GM12878 (cell line): ENCODE data around the gene ARMC9. TPM values are rescaled to one million over a fixed set of nuclear protein-coding genes. Genes with fewer than 3 reads are reported as not detected.

ENCODE experiments used
- ATAC-seq: fragments of 200-7000 bp; cut with Tn5 transposase; 3 replicates; pipeline ENCODE4 v1.9.1; 2020; ENCODE audit warnings: mild to moderate bottlenecking, moderate library complexity
- BruUV-seq: library from RNA; stranded (reverse); fragments of 400-500 nt; replicated peaks from 2 replicates; lab custom pipeline; 2021; lab: Mats Ljungman, UMichigan
- CTCF ChIA-PET: fragments of 300-600 bp; sonication (Branson Sonifier 250); formaldehyde crosslinking; extraction: SDS; loops from one replicate; lab custom pipeline; 2021; ENCODE audit warnings: inconsistent platforms; lab: Yijun Ruan, JAX
- POLR2A ChIA-PET: fragments of 350-600 bp; formaldehyde crosslinking; extraction: SDS; loops from one replicate; lab custom pipeline; 2021; ENCODE audit warnings: inconsistent platforms; lab: Charles Lee
- RAD21 ChIA-PET: fragments of 300-600 bp; sonication (Branson Sonifier 250); formaldehyde crosslinking; loops from one replicate; lab custom pipeline; 2023; ENCODE audit warnings: antibody characterized with exemption; ENCODE audit not compliant: unreplicated experiment; lab: Charles Lee
- SMC1A ChIA-PET: fragments of 300-600 bp; sonication (Branson Sonifier 250); formaldehyde crosslinking; loops from one replicate; lab custom pipeline; 2023; ENCODE audit not compliant: unreplicated experiment, uncharacterized antibody; lab: Charles Lee
- DNase-seq: peaks from one replicate; pipeline ENCODE4 v3.0.0-alpha.2; 2011; ENCODE audit warnings: low read depth, low spot score
- FAIRE-seq: peaks from 3 replicates; lab custom pipeline; 2011; peaks lifted over from hg19 to GRCh38; lab: Jason Lieb, UNC
- H2AFZ ChIP-seq: 2 replicates; pipeline ENCODE4 v1.6.0; 2011; ENCODE audit warnings: low read depth, low read length, control low read depth; ENCODE audit not compliant: control insufficient read depth
- H3K27ac ChIP-seq: 2 replicates; pipeline ENCODE4 v1.5.1; 2011; ENCODE audit warnings: control low read depth; ENCODE audit not compliant: control insufficient read depth, insufficient read depth
- H3K27me3 ChIP-seq, 2 experiments: replicated peaks in 1 of 2; 2 replicates each; pipeline versions ENCODE4 v1.6.0 to v1.6.1; 2011; ENCODE audit warnings: low read length in 1 of 2; ENCODE audit not compliant: control insufficient read depth in 2 of 2, insufficient read depth in 2 of 2
- H3K36me3 ChIP-seq, 2 experiments: 2 replicates each; pipeline ENCODE4 v1.5.1; 2011; ENCODE audit warnings: low read length in 1 of 2; ENCODE audit not compliant: control insufficient read depth in 2 of 2, insufficient read depth in 2 of 2
- H3K4me1 ChIP-seq: 2 replicates; pipeline ENCODE4 v1.6.1; 2011; ENCODE audit warnings: mild to moderate bottlenecking, low read length, moderate library complexity, mixed read lengths; ENCODE audit not compliant: control insufficient read depth, insufficient read depth
- H3K4me2 ChIP-seq: 2 replicates; pipeline ENCODE4 v1.6.0; 2011; ENCODE audit warnings: control low read depth; ENCODE audit not compliant: control insufficient read depth, insufficient read depth
- H3K4me3 ChIP-seq: fragments of 200-600 bp; sonication (generic); 2 replicates; pipeline ENCODE4 v1.5.1; 2016
- H3K79me2 ChIP-seq: 2 replicates; pipeline ENCODE4 v1.6.0; 2011; ENCODE audit warnings: low read length; ENCODE audit not compliant: control insufficient read depth, insufficient read depth
- H3K9ac ChIP-seq: 2 replicates; pipeline ENCODE4 v1.8.0; 2011; ENCODE audit warnings: low read length, control low read depth, mixed read lengths; ENCODE audit not compliant: control insufficient read depth, insufficient read depth
- H3K9me3 ChIP-seq: replicated peaks from 3 replicates; pipeline ENCODE4 v1.5.1; 2011; ENCODE audit warnings: mild to moderate bottlenecking, low read length; ENCODE audit not compliant: control insufficient read depth, insufficient read depth
- H4K20me1 ChIP-seq: 2 replicates; pipeline ENCODE4 v1.6.0; 2011; ENCODE audit not compliant: control insufficient read depth, insufficient read depth
- ATF7 ChIP-seq: fragments of 450-650 bp; IDR thresholded peaks from 2 replicates; pipeline ENCODE4 v1.6.1; 2016; ENCODE audit warnings: low read depth, mild to moderate bottlenecking
- BCL3 ChIP-seq: IDR thresholded peaks from 2 replicates; pipeline ENCODE4 v1.6.1; 2011; ENCODE audit warnings: borderline replicate concordance, low read depth, mild to moderate bottlenecking, moderate library complexity, low read length; ENCODE audit not compliant: insufficient read depth, poor library complexity, severe bottlenecking
- BHLHE40 ChIP-seq, 2 experiments: fragments of 450-650 bp in 1 of 2; IDR thresholded peaks; 2 replicates each; pipeline ENCODE4 v1.6.1; 2011 to 2017; ENCODE audit warnings: low read depth in 2 of 2, borderline replicate concordance in 1 of 2, improper control_type of control experiment in 1 of 2, low read length in 1 of 2, mild to moderate bottlenecking in 1 of 2
- HDGF ChIP-seq: fragments of 450-650 bp; IDR thresholded peaks from 2 replicates; pipeline ENCODE4 v1.6.1; 2016; ENCODE audit warnings: antibody characterized with exemption
- KDM1A ChIP-seq: fragments of 200-600 bp; sonication (generic); IDR thresholded peaks from 2 replicates; pipeline ENCODE4 v1.6.1; 2016; ENCODE audit warnings: borderline replicate concordance
- NFIC ChIP-seq: IDR thresholded peaks from 2 replicates; pipeline ENCODE4 v1.6.1; 2012; ENCODE audit warnings: low read depth, mild to moderate bottlenecking, inconsistent platforms, low read length, moderate library complexity
- NR2C2 ChIP-seq: IDR thresholded peaks from 2 replicates; pipeline ENCODE4 v1.6.1; 2011; ENCODE audit warnings: borderline replicate concordance, low read depth; ENCODE audit not compliant: control insufficient read depth, insufficient read length
- POU2F2 ChIP-seq: IDR thresholded peaks from 3 replicates; pipeline ENCODE4 v1.6.1; 2011; ENCODE audit warnings: low read depth, mild to moderate bottlenecking, low read length, borderline replicate concordance
- RBBP5 ChIP-seq: fragments of 200-600 bp; sonication (generic); conservative IDR thresholded peaks from 2 replicates; pipeline ENCODE4 v1.6.1; 2016
- SP1 ChIP-seq: IDR thresholded peaks from one replicate; pipeline ENCODE4 v1.6.1; 2011; ENCODE audit warnings: low read depth, low read length
- SPI1 ChIP-seq: IDR thresholded peaks from 2 replicates; pipeline ENCODE4 v1.6.1; 2011; ENCODE audit warnings: low read depth, mild to moderate bottlenecking, low read length, moderate library complexity, borderline replicate concordance; ENCODE audit not compliant: insufficient read depth
- TCF12 ChIP-seq: IDR thresholded peaks from 2 replicates; pipeline ENCODE4 v1.6.1; 2011; ENCODE audit warnings: low read depth, mild to moderate bottlenecking, low read length
- WRNIP1 ChIP-seq: IDR thresholded peaks from 2 replicates; pipeline ENCODE4 v1.6.1; 2011; ENCODE audit warnings: low read depth, low read length, improper control_type of control experiment, borderline replicate concordance
- ZBTB33 ChIP-seq: fragments of 450-650 bp; IDR thresholded peaks from 2 replicates; pipeline ENCODE4 v1.6.1; 2017; ENCODE audit warnings: mild to moderate bottlenecking
- ZBTB40 ChIP-seq: fragments of 450-650 bp; IDR thresholded peaks from 2 replicates; pipeline ENCODE4 v1.6.1; 2016; ENCODE audit warnings: mild to moderate bottlenecking, moderate library complexity, borderline replicate concordance
- ZNF274 ChIP-seq: IDR thresholded peaks from one replicate; pipeline ENCODE4 v1.8.0; 2011; ENCODE audit not compliant: insufficient read length, insufficient read depth
- WGBS: methylation state at CpG from one replicate; pipeline ENCODE4 v1.1.6; 2016; ENCODE audit warnings: low lambda C conversion rate; ENCODE audit not compliant: insufficient replicate concordance, insufficient coverage; ENCODE audit errors: missing lambda C conversion rate; 5-methylcytosine and 5-hydroxymethylcytosine counted together
- in situ Hi-C: fragments of 300-500 bp; cut with MboI; formaldehyde crosslinking; loops from 9 replicates; pipeline ENCODE4 v1.14.3; 2018; ENCODE audit warnings: mixed read lengths
- intact Hi-C: fragments of 100-400 bp; cut with micrococcal nuclease; formaldehyde crosslinking; loops from one replicate; pipeline ENCODE4 v1.14.2; 2022; ENCODE audit not compliant: unreplicated experiment
- polyA plus RNA-seq, 11 experiments: library from polyadenylated mRNA; depleted of rRNA in 4 of 11; unstranded in 6 of 11; stranded (reverse) in 5 of 11; fragments of >200 nt; fragmentation: Nextera tagmentation in 4 of 11; fragmentation: Illumina TruSeq in 1 of 11; extraction: Ambion mirVana in 4 of 11; extraction: Trizol in 1 of 11; gene quantifications; 1 replicate in 1 of 11; 2 replicates in 10 of 11; pipeline versions ENCODE4 v1.2.1 to v1.2.3, GENCODE V29; 2011 to 2016; ENCODE audit warnings: inconsistent platforms in 2 of 11, missing spikeins in 2 of 11, low read depth in 1 of 11
- total RNA-seq, 4 experiments: library from RNA; depleted of rRNA in 3 of 4; stranded (reverse); fragments of >200 nt in 3 of 4; fragmentation: Illumina TruSeq in 1 of 4; extraction: Trizol in 1 of 4; gene quantifications; 2 replicates each; pipeline versions ENCODE4 v1.2.1 to v1.2.3, GENCODE V29; 2013 to 2021

ARMC9 gene
- total and polyA plus RNA-seq, 10 of the 15 experiments (the other 5 are each of a cell fraction or from before 2014, with no cell fraction given), result 3.8 to 21.8 (median 10.4) TPM

- TF ChIP-seq ZBTB40 (no peak), TCF12 (no peak), ATF7 (no peak), NR2C2 (no peak), SPI1 (no peak), KDM1A (no peak), WRNIP1 (no peak), POU2F2 (no peak)
These were observed 9.8 kb upstream of the ARMC9 start (continued) for GRCh38 chr2:231188506-231189170.

- H3K27me3 ChIP-seq, result no peaks in the 10 kb centered on the region
- no peaks in the 10 kb centered on the region for H3K9me3 ChIP-seq
- ATAC-seq, result no peak
- POLR2A ChIA-PET, result interaction anchor here (0.6 kb wide), 1 partner anchor 11 kb away, joined by 4 read pairs; no protein-coding TSS in a partner anchor
- H4K20me1 ChIP-seq, result no peaks in the 10 kb centered on the region
- intact Hi-C loops (no loop called here), in situ Hi-C loops (no loop called here)
- no peaks in the 10 kb centered on the region for H3K79me2 ChIP-seq
- H3K36me3 ChIP-seq, result no peaks in the 10 kb centered on the region
- no peak overlapping the region for H3K27ac ChIP-seq
- 84% methylated on average over 8 of the region's 8 CpGs for WGBS
- no TSS peak for BruUV-seq
- H3K4me3 ChIP-seq, result no peak overlapping the region
- no peaks in the 10 kb centered on the region for H3K4me1 ChIP-seq
- RAD21 ChIA-PET, result interaction anchor here (0.9 to 1.1 kb wide), 2 partner anchors 8 to 275 kb away, joined by 3 read pairs; partner anchors contain the start of gene NCL
- no peak overlapping the region for H3K9ac ChIP-seq
- H2AFZ ChIP-seq, result no peak overlapping the region
- CTCF ChIA-PET, result interaction anchor here (0.9 to 1.0 kb wide), 2 partner anchors 9 to 85 kb away, joined by 3 to 4 read pairs; no protein-coding TSS in a partner anchor
- no peak overlapping the region for H3K4me2 ChIP-seq
- no peak for FAIRE-seq
- SMC1A ChIA-PET, result interaction anchor here (1.7 kb wide), 1 partner anchor 85 kb away, joined by 5 read pairs; no protein-coding TSS in a partner anchor
- DNase-seq, result no peak
- no peak for TF ChIP-seq BCL3
- TF ChIP-seq RBBP5, result no peak
- TF ChIP-seq BHLHE40 (IDR thresholded peaks at IDR 0.05; ENCODE audit: borderline replicate concordance in 1 of 2, low read depth in 2 of 2, low read length in 1 of 2), result no peak
- TF ChIP-seq SP1, result no peak
- no peak for TF ChIP-seq HDGF
- TF ChIP-seq NFIC, result no peak
- TF ChIP-seq ZBTB33, result no peak
- TF ChIP-seq ZNF274, result no peak
These were observed 9.3 kb upstream of the ARMC9 start for GRCh38 chr2:231189171-231189530.
